NB4 (cell line): ENCODE data around the gene SMIM5.

Experiments used
- CTCF ChIP-seq: IDR thresholded peaks from one replicate; pipeline ENCODE4 v1.5.1; 2012; ENCODE audit warnings: low read depth, low read length
- MAX ChIP-seq: IDR thresholded peaks from 2 replicates; pipeline ENCODE4 v1.6.1; 2011; ENCODE audit warnings: low read depth, low read length
- MYC ChIP-seq: IDR thresholded peaks from 2 replicates; pipeline ENCODE4 v1.6.1; 2011; ENCODE audit warnings: low read depth, low read length
- POLR2A ChIP-seq: IDR thresholded peaks from 2 replicates; pipeline ENCODE4 v1.6.1; 2011; ENCODE audit warnings: mild to moderate bottlenecking; ENCODE audit not compliant: insufficient read length; ENCODE audit errors: extremely low read depth

GRCh38 chr17:75625813-75626486 lies 7.3 kb upstream of the SMIM5 start:
- no peak; the same call in 1 of the 2 replicates for TF ChIP-seq MAX
- no peak for TF ChIP-seq POLR2A
- TF ChIP-seq CTCF = peak; percentile 83
- TF ChIP-seq MYC = no peak
